Stimulated activated CD8-positive, alpha-beta memory T cell treated with anti-CD3 and anti-CD28 coated beads, Interleukin-4, amount 100 ng/mL, for 1 hour (primary cell): Measurements from ENCODE around the gene SNCB.
A peak's percentile ranks its signal among the peaks of the same experiment; 100 is the strongest.

Experiments used
- DNase-seq, 2 donors: peaks; one replicate each; pipeline ENCODE4 v3.0.0-alpha.2; 2020; ENCODE audit warnings: low read depth in 2 of 2, low spot score in 1 of 2

SNCB gene

GRCh38 chr5:176625512-176625911 lies 4.8 kb downstream of the SNCB start:
- DNase-seq: no peak

- DNase-seq: no peak
These were observed 5.4 kb downstream of the SNCB start for GRCh38 chr5:176624938-176625337.

GRCh38 chr5:176624142-176624541 lies 6.2 kb downstream of the SNCB start:
- no peak for DNase-seq

- no peak for DNase-seq
These were observed 8.7 kb downstream of the SNCB start for GRCh38 chr5:176621661-176622079.

- no peak for DNase-seq
These were observed 9.9 kb downstream of the SNCB start for GRCh38 chr5:176620333-176620981.

GRCh38 chr5:176619569-176620332 lies 10.6 kb downstream of the SNCB start:
- DNase-seq: no peak

- peak; percentile 24 to 52 for DNase-seq
These were observed 11.1 kb downstream of the SNCB start for GRCh38 chr5:176619203-176619568.

- DNase-seq: no peak
These were observed 11.6 kb downstream of the SNCB start for GRCh38 chr5:176618783-176619182.

GRCh38 chr5:176616511-176616910 lies 13.8 kb downstream of the SNCB start:
- no peak for DNase-seq

GRCh38 chr5:176614805-176615478 lies 15.4 kb downstream of the SNCB start:
- no peak for DNase-seq

GRCh38 chr5:176612855-176613254 lies 17.5 kb downstream of the SNCB start:
- no peak for DNase-seq

GRCh38 chr5:176612008-176612407 lies 18.3 kb downstream of the SNCB start:
- no peak for DNase-seq

- DNase-seq: peak in 1 of 2 donors; percentile 16
These were observed 18.9 kb downstream of the SNCB start for GRCh38 chr5:176611435-176611834.

- DNase-seq: no peak
These were observed 19.9 kb downstream of the SNCB start for GRCh38 chr5:176610435-176610773.

- DNase-seq: peak in 1 of 2 donors; percentile 16
These were observed 20.5 kb downstream of the SNCB start, which contains the start of gene GPRIN1 for GRCh38 chr5:176609724-176610434. GPRIN1 (minus strand) TSS chr5:176610156; CDS start chr5:176599834, 10,322 bp downstream.

- DNase-seq: no peak
These were observed 21.2 kb downstream of the SNCB start for GRCh38 chr5:176608937-176609723.

- DNase-seq: no peak
These were observed 22.1 kb downstream of the SNCB start for GRCh38 chr5:176608142-176608705.

GRCh38 chr5:176606875-176607274 lies 23.5 kb downstream of the SNCB start:
- DNase-seq: no peak

- no peak for DNase-seq
These were observed 24.3 kb downstream of the SNCB start for GRCh38 chr5:176606032-176606431.

GRCh38 chr5:176603091-176603490 lies 27.2 kb downstream of the SNCB start:
- no peak for DNase-seq
